Measurements from ENCODE around the gene UBTD2. TPM values are rescaled to one million over a fixed set of nuclear protein-coding genes. Genes with fewer than 3 reads are reported as not detected.

The UBTD2 gene
- total RNA-seq, 1 experiment from 2014 or later = 22.6 TPM

- H3K9ac ChIP-seq (ENCODE audit: low read length) = no peak overlapping the region
- no peak for DNase-seq
- TF ChIP-seq, protein P1, sequence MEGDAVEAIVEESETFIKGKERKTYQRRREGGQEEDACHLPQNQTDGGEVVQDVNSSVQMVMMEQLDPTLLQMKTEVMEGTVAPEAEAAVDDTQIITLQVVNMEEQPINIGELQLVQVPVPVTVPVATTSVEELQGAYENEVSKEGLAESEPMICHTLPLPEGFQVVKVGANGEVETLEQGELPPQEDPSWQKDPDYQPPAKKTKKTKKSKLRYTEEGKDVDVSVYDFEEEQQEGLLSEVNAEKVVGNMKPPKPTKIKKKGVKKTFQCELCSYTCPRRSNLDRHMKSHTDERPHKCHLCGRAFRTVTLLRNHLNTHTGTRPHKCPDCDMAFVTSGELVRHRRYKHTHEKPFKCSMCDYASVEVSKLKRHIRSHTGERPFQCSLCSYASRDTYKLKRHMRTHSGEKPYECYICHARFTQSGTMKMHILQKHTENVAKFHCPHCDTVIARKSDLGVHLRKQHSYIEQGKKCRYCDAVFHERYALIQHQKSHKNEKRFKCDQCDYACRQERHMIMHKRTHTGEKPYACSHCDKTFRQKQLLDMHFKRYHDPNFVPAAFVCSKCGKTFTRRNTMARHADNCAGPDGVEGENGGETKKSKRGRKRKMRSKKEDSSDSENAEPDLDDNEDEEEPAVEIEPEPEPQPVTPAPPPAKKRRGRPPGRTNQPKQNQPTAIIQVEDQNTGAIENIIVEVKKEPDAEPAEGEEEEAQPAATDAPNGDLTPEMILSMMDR (conservative IDR thresholded peaks at IDR 0.05; ENCODE audit: low read depth, low read length) = no peak
- TF ChIP-seq EZH2 (IDR thresholded peaks at IDR 0.05; ENCODE audit: low read length, unreplicated experiment) (no peak), EZH2phosphoT487 (IDR thresholded peaks at IDR 0.05; ENCODE audit: borderline replicate concordance, low read length) (no peak)
- no peaks in the 10 kb centered on the region for H3K9me2 ChIP-seq (replicated peaks; ENCODE audit: low read length)
- intact Hi-C loops (cut with micrococcal nuclease) = no loop called here
- ChIA-PET CTCF (no interaction called here), POLR2A (ENCODE audit: unreplicated experiment) (no interaction called here)
- H2AFZ ChIP-seq (ENCODE audit: low read length) = no peak overlapping the region
- no peak overlapping the region for H3K27ac ChIP-seq (ENCODE audit: low read length)
- no peaks in the 10 kb centered on the region for H3K9me3 ChIP-seq (ENCODE audit: low read length)
- H4K20me1 ChIP-seq (ENCODE audit: low read length) = no peaks in the 10 kb centered on the region
- no peaks in the 10 kb centered on the region for H3K4me1 ChIP-seq (ENCODE audit: insufficient read depth, low read length)
- BruUV-seq (replicated peaks) = no TSS peak
- no peaks in the 10 kb centered on the region for H3K79me2 ChIP-seq (ENCODE audit: low read length)
- H3K4me3 ChIP-seq (ENCODE audit: low read length) = no peak overlapping the region
- H3F3A ChIP-seq (ENCODE audit: low read length, unreplicated experiment) = no peaks in the 10 kb centered on the region
- no peak for ATAC-seq
- H3K36me3 ChIP-seq (ENCODE audit: low read depth, low read length) = peaks cover 14% of the 10 kb centered on the region
- H3K27me3 ChIP-seq (ENCODE audit: low read length) = no peaks in the 10 kb centered on the region
- no peak overlapping the region for H3K4me2 ChIP-seq (ENCODE audit: low read length)
Observed at GRCh38 chr5:172223901-172224873, 59.4 kb downstream of the UBTD2 start.

- intact Hi-C loops (cut with micrococcal nuclease) = no loop called here
- H3K36me3 ChIP-seq (ENCODE audit: low read depth, low read length) = peaks cover 15% of the 10 kb centered on the region
Observed at GRCh38 chr5:172219296-172219695, 64.3 kb downstream of the UBTD2 start.

More at GRCh38 chr5:172219296-172219695, 64.3 kb downstream of the UBTD2 start:
- H3K9ac ChIP-seq (ENCODE audit: low read length) = no peak overlapping the region
- no TSS peak for BruUV-seq (replicated peaks)
- ATAC-seq = no peak
- no peaks in the 10 kb centered on the region for H3F3A ChIP-seq (ENCODE audit: low read length, unreplicated experiment)
- H3K4me2 ChIP-seq (ENCODE audit: low read length) = no peak overlapping the region
- no peaks in the 10 kb centered on the region for H3K4me1 ChIP-seq (ENCODE audit: insufficient read depth, low read length)
- H4K20me1 ChIP-seq (ENCODE audit: low read length) = no peaks in the 10 kb centered on the region
- H3K27me3 ChIP-seq (ENCODE audit: low read length) = no peaks in the 10 kb centered on the region
- H3K9me3 ChIP-seq (ENCODE audit: low read length) = no peaks in the 10 kb centered on the region
- CTCF ChIA-PET = no interaction called here
- H3K4me3 ChIP-seq (ENCODE audit: low read length) = no peak overlapping the region
- TF ChIP-seq EZH2phosphoT487 (IDR thresholded peaks at IDR 0.05; ENCODE audit: borderline replicate concordance, low read length) (no peak), EZH2 (IDR thresholded peaks at IDR 0.05; ENCODE audit: low read length, unreplicated experiment) (no peak)
- TF ChIP-seq, protein P1 (conservative IDR thresholded peaks at IDR 0.05; ENCODE audit: low read depth, low read length) = no peak
- no peaks in the 10 kb centered on the region for H3K79me2 ChIP-seq (ENCODE audit: low read length)
- no peaks in the 10 kb centered on the region for H3K9me2 ChIP-seq (replicated peaks; ENCODE audit: low read length)
- DNase-seq = no peak
- H3K27ac ChIP-seq (ENCODE audit: low read length) = no peak overlapping the region
- POLR2A ChIA-PET (ENCODE audit: unreplicated experiment) = no interaction called here
- no peak overlapping the region for H2AFZ ChIP-seq (ENCODE audit: low read length)

All from PC-3 (cell line).